Activated T-cell treated with anti-CD3 and anti-CD28 coated beads for 24 hours (primary cell): Measurements from ENCODE around the gene KCNT1.

Source experiments
- DNase-seq: peaks from one replicate; pipeline ENCODE4 v3.0.0-alpha.2; 2020; ENCODE audit warnings: low read depth

KCNT1 gene

DNA sequence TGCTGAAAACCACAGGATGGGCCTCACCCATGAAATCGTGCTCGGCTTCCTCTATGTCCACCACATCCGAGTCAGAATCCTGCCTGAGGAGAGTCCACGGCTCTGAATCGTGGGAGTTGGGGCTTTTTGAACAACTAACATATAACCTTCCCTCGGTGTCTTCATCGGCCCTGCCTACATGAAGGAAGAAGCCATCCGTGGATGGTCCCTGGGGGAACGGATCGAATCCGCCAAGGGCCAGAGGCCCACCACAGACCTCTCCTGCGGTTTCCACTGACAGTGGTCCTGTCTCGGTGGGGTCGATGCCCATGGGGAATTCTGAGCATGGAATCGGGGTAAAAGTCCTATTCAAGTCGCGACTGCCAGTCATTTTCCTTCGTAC is 120.4 kb downstream of the KCNT1 start:
- DNase-seq, result no peak

DNA sequence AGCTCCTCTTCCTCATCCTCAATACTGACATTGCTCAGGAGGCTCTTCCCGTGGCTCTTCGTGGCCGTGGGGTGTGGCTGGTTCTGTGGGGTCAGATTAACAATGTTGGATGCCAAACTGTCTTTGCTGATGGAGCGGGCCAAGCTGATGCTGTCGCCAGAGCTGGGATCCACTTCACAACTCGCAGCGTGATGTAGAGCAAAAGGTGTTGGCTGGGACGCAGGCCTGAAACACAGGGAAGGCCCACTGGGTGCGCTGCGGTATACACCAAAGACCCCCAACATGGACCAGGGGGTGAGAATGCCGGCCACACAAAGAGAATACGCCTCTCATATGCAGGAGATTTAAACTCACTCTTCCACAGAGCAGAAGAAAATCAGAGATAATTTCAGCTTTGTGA is 121.1 kb downstream of the KCNT1 start:
- no peak for DNase-seq

- no peak for DNase-seq
Observed at GRCh38 chr9:135825435-135826187, 123.6 kb downstream of the KCNT1 start.

DNA sequence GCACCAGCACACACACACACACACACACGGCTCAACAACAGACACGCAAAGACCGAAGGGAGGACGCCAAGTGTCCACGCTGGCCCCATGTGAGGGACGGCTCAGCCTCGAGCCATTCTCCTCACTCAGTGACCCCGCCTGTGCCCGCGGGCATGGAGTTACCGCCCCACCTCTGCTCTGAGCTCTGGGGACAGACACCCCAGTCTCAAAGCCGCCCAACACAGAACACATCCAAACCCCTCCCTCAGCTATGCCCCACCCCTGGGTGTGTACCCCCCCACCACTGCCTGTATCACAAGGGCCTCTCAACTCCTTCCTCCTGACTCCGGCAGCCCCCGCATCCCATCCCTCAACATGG is 124.2 kb downstream of the KCNT1 start:
- no peak for DNase-seq

DNA sequence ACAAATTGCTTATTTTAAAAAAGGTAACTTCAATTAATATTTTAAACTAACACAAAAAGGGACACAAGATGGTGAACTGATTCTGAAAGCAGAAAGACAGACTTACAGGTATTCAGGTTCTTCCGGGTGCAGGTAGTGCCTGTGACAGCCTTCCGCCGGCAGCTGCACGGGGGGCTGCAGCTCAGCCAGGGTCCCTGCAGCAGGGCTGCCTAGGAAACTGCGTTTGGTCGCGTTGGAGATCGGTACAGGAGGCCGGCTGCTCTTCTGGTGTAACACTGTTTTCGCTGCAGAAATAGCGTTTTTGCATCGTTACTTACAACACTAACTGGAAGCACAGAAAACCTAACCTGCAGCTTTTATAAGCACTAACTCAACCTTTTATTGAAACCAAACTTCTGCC is 125.3 kb downstream of the KCNT1 start:
- no peak for DNase-seq

DNA sequence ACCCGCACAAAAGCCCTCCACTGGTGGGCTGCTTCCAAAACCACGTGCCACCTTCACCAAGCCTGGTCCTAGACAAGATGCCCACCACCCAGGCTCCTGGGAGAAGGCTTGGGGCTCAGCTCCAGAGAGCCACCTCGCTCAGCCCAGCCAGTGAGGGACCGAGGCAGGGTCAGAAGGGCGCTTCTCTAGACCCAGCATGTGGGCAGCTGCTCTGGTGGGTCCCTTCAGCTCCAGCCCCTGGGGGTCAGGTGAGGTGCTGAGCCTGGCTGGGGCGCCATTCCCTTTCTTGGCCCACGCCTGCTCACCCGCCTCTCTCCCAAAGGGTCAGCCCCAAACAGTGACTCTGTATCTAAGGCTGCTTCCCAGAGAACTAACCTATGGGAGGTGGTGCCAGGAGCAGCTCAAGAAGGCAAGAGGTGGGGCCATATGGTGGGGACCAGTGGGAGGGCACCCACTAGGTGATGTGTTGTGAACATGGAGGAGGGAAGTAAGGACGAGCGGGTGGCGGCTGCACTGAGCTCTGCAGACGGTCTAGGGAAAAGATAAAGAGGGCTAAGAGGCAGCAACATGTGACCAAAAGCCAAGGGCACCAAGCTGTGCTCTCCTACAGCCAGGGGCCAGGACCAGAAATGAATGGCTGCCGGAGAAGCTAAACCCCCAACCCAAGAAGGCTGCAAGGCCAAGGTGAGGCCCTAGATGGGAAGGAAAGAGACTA is 126.0 kb downstream of the KCNT1 start:
- DNase-seq, result no peak

- DNase-seq, result no peak
Observed at GRCh38 chr9:135828656-135829055, 126.7 kb downstream of the KCNT1 start.

- no peak for DNase-seq
Observed at GRCh38 chr9:135830496-135830895, 128.5 kb downstream of the KCNT1 start.

DNA sequence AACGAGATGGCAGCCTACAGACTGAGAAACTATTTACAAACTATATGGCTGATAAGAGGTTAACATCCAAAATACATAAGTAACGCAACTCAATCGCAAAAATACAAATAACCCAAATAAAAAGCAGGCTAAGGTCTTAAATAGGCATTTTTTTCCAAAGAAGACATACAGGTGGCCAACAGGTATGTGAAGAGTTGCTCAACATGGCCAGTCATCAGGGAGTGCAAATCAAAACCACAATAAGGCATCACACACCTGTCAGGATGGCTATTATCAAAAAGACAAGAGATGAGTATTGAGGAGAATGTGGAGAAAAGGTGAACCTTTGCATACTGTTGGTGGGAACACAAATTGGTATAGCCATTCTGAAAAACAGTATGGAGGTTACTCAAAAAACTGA is 131.9 kb downstream of the KCNT1 start:
- DNase-seq, result no peak

- DNase-seq, result no peak
Observed at GRCh38 chr9:135835131-135835530, 133.1 kb downstream of the KCNT1 start.

DNA sequence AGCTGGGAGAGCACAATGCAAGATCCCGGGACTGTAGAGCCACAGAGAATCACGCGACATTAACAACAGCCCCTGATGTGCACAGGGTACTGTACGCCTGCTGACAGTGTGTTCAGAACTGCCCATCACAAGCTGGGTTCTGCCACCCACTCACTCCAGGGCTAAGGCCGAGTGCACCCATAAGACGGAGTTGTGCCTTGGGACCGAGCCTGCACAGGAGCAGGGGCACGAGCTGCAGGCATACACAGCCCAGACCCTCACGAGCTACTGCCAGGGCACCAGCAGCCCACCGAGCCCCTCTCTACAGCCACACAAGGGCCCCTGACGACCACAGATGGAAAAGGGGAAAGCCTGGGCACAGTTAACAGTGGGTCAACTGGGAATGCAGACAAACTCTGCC is 137.5 kb downstream of the KCNT1 start:
- DNase-seq, result no peak

DNA sequence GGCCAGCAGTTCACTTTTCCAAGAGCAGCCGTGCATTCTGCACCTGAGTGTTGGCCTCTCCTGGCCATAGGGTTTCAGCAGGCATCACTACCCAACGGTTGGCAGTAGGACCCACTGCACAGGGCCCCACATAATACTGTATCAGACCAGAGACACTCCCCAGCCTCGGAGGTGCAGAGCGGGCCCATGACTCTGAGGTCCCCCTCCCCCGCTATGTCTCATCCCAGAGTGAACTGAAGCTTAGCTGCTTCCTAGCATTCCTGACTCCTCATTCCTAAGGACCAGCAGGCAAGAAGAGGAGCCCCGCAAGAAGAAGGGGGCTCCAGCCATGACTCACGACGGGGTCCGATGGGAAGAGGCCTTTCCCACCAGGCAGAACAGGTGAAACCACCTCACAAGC is 138.1 kb downstream of the KCNT1 start:
- DNase-seq, result no peak

- no peak for DNase-seq
Observed at GRCh38 chr9:135840539-135840938, 138.6 kb downstream of the KCNT1 start.
